GM12872 (cell line): ENCODE measurements around the gene USP10.

Source experiments
- TF ChIP-seq, protein P1 (sequence below): IDR thresholded peaks from 3 replicates; pipeline ENCODE4 v1.5.1; 2011; ENCODE audit warnings: low read depth, mild to moderate bottlenecking, low read length, moderate library complexity; ENCODE audit not compliant: insufficient read depth

The USP10 gene

DNA sequence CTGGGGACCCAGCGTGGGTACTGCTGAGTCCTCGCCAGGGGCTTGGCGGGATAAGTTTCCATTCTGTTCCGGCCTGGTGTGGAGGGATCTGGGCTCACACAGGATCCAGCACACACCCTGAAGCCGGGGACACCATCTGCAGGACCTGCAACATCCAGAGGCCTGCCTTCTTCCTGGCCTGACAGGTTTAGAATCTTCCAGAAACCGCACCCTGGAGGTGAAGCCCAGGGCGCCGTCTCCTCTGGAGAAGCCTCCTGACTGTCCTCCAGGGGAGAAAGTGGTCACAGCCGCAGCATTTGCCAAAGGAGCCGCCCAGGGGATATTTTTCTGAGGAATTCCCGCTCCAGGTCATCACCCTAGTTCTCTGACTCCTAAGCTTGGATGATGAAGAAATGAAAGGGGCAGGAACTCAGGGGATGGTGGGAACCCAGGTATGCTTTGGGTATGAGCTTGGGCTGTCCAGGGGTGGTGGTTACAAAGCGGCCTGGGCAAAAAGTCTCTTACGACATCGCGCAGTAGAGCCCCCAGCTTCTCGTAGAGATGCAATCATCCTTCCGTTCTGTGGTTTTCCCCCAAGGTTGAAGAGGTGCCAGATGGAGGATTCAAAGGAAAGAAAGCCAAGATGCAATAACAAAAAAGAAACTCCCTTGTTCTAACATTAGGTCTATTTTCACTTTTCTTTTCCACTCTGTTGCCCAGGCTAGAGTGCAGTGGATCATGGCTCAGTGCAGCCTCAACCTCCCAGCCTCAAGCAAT lies 110.9 kb downstream of the USP10 start:
- TF ChIP-seq, protein P1, sequence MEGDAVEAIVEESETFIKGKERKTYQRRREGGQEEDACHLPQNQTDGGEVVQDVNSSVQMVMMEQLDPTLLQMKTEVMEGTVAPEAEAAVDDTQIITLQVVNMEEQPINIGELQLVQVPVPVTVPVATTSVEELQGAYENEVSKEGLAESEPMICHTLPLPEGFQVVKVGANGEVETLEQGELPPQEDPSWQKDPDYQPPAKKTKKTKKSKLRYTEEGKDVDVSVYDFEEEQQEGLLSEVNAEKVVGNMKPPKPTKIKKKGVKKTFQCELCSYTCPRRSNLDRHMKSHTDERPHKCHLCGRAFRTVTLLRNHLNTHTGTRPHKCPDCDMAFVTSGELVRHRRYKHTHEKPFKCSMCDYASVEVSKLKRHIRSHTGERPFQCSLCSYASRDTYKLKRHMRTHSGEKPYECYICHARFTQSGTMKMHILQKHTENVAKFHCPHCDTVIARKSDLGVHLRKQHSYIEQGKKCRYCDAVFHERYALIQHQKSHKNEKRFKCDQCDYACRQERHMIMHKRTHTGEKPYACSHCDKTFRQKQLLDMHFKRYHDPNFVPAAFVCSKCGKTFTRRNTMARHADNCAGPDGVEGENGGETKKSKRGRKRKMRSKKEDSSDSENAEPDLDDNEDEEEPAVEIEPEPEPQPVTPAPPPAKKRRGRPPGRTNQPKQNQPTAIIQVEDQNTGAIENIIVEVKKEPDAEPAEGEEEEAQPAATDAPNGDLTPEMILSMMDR: no peak

- TF ChIP-seq, protein P1: no peak
Measured at GRCh38 chr16:84811529-84811928, 111.7 kb downstream of the USP10 start.

- TF ChIP-seq, protein P1: no peak
Measured at GRCh38 chr16:84813141-84813934, 113.5 kb downstream of the USP10 start.

DNA sequence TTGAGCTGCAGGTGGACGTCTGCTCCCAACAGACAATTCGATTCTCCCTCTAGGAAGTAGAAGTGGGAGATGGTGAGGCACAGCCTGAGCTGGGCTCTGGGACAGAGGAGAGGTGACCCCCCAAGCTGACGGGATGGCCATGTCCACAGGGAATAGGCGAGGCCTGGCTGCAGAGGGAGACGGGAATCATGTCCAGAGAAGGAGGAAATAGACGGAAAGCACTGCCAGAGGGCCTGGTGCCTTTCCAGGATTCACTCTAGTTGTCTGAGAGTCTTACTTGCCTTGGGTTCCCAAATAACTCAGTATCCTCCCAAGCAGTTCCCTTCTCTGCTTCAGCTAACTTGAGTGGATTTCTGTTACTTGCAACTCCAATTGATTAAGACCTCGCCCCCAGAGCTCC lies 115.7 kb downstream of the USP10 start:
- TF ChIP-seq, protein P1: no peak

DNA sequence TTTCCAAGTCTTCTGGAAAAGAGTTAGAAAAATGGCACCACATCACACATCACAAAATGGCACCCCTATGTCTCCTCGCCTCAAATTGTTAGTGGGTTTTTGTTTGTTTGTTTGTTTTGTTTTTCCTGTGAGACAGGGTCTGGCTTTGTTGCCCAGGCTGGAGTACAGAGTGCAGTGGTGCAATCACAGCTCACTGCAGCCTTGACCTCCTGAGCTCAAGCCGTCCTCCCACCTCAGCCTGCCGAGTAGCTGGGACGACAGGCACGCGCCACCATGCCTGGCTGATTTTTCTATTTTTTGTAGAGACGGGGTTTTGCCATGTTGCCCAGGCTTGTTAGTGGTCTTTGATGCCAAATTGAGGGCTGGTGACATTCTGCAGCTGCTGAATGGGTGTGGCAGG lies 116.2 kb downstream of the USP10 start:
- TF ChIP-seq, protein P1: no peak

DNA sequence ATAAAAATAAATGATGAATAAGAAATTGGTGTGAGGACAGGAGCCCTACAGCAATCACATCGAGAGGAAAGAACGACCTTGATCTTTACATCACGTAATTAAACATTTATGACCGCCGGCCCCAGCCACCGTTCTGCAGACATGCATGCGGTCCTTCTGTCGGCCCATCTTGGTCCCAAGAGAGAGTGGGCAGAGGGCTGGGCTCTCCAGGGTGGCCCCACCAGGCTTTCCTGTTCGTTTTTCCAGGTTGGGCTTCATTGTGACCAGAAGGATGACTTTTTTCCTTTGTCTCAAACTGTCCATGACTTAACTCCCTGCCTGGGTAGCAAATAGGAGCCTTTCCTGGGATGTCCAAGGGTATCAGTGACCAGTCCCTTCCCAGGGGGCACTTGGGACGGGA lies 116.7 kb downstream of the USP10 start:
- TF ChIP-seq, protein P1: no peak

GRCh38 chr16:84817206-84817605 lies 117.4 kb downstream of the USP10 start:
- TF ChIP-seq, protein P1: no peak
